GM19023 (cell line): ENCODE data around the gene PCDHB8.
"Not testable (repeated sequence)": the region's sequence is repeated elsewhere in the genome, so short reads cannot be mapped to it uniquely, and the experiment has no call there.

Source experiments
- ATAC-seq: cut with Tn5 transposase; IDR thresholded peaks from one replicate; pipeline ENCODE4 v1.9.1; 2021; ENCODE audit warnings: mild to moderate bottlenecking, moderate library complexity; ENCODE audit not compliant: unreplicated experiment

PCDHB8 gene

GRCh38 chr5:141177577-141178191 is at the start of gene PCDHB8:
Gene PCDHB8, plus strand, starts transcription at chr5:141177790. Its CDS starts 245 bp downstream, at chr5:141178035.
- ATAC-seq: not testable (repeated sequence)

GRCh38 chr5:141135030-141135717 is 42.4 kb upstream of the PCDHB8 start, which contains the start of gene PCDHB5:
Gene PCDHB5, plus strand, starts transcription at chr5:141135206. Its CDS starts 229 bp downstream, at chr5:141135435.
- no peak for ATAC-seq

DNA sequence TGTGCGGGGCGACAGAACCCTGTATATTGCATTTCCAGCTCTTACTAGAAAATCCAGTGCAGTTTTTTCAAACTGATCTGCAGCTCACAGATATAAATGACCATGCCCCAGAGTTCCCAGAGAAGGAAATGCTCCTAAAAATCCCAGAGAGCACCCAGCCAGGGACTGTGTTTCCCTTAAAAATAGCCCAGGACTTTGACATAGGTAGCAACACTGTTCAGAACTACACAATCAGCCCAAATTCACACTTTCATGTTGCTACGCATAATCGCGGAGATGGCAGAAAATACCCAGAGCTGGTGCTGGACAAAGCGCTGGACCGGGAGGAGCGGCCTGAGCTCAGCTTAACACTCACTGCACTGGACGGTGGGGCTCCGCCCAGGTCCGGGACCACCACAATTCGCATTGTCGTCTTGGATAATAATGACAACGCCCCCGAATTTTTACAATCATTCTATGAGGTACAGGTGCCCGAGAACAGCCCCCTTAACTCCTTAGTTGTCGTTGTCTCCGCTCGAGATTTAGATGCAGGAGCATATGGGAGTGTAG is 41.8 kb upstream of the PCDHB8 start:
- no peak for ATAC-seq

- ATAC-seq: not testable (repeated sequence)
Measured at GRCh38 chr5:141137346-141137745, 40.2 kb upstream of the PCDHB8 start.

DNA sequence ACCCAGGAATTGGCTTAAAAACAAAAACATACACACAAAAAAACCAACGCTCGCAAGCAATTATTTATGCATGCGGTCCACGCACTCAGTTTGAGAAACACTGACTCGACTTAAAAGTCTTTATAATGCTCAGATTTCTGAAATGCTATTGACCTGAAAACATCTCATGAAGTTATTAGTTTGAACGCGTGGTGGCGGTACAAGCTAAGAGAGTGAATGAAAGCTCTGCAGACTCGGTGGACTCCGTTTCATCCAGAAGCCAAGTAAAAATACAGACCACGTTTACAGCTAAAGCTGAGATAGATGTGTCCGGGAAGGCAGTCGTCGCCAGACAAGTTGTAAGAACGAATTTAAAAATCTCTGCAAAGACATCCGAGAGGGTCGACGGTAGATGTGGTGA is 27.8 kb upstream of the PCDHB8 start, which contains the start of gene PCDHB6:
Gene PCDHB6 (plus strand): TSS at position 246 of the 400 bp plus-strand sequence. CDS start 201 bp downstream, outside the sequence.
- ATAC-seq: no peak

- ATAC-seq: no peak
Measured at GRCh38 chr5:141150224-141150992, 27.2 kb upstream of the PCDHB8 start.

GRCh38 chr5:141150993-141151325 is 26.6 kb upstream of the PCDHB8 start:
- ATAC-seq: no peak

- ATAC-seq: not testable (repeated sequence)
Measured at GRCh38 chr5:141151632-141152031, 26.0 kb upstream of the PCDHB8 start.

DNA sequence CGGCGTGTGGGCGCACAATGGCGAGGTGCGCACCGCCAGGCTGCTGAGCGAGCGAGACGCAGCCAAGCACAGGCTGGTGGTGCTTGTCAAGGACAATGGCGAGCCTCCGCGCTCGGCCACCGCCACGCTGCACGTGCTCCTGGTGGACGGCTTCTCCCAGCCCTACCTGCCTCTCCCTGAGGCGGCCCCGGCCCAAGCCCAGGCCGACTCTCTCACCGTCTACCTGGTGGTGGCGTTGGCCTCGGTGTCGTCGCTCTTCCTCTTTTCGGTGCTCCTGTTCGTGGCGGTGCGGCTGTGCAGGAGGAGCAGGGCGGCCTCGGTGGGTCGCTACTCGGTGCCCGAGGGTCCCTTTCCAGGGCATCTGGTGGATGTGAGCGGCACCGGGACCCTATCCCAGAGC is 25.5 kb upstream of the PCDHB8 start:
- not testable (repeated sequence) for ATAC-seq

GRCh38 chr5:141155540-141156374 is 21.8 kb upstream of the PCDHB8 start:
- no peak for ATAC-seq

DNA sequence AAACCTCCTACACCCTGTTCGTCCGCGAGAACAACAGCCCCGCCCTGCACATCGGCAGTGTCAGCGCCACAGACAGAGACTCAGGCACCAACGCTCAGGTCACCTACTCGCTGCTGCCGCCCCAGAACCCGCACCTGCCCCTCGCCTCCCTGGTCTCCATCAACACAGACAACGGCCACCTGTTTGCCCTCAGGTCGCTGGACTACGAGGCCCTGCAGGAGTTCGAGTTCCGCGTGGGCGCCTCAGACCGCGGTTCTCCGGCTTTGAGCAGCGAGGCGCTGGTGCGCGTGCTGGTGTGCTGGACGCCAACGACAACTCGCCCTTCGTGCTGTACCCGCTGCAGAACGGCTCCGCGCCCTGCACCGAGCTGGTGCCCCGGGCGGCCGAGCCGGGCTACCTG is 20.2 kb upstream of the PCDHB8 start:
- not testable (repeated sequence) for ATAC-seq

DNA sequence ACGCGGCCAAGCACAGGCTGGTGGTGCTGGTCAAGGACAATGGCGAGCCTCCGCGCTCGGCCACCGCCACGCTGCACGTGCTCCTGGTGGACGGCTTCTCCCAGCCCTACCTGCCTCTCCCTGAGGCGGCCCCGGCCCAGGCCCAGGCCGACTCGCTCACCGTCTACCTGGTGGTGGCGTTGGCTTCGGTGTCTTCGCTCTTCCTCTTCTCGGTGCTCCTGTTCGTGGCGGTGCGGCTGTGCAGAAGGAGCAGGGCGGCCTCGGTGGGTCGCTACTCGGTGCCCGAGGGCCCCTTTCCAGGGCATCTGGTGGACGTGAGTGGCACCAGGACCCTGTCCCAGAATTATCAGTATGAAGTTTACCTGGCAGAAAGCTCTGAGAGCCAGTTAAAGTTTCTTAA is 19.7 kb upstream of the PCDHB8 start:
- not testable (repeated sequence) for ATAC-seq

GRCh38 chr5:141172381-141173204 is 5.0 kb upstream of the PCDHB8 start, which contains the start of gene PCDHB7:
Gene PCDHB7, plus strand, starts transcription at chr5:141172644. Its CDS starts 192 bp downstream, at chr5:141172836.
- no peak for ATAC-seq

- ATAC-seq: not testable (repeated sequence)
Measured at GRCh38 chr5:141174291-141175104, 3.1 kb upstream of the PCDHB8 start.

- no peak for ATAC-seq
Measured at GRCh38 chr5:141175933-141176332, 1.7 kb upstream of the PCDHB8 start.

DNA sequence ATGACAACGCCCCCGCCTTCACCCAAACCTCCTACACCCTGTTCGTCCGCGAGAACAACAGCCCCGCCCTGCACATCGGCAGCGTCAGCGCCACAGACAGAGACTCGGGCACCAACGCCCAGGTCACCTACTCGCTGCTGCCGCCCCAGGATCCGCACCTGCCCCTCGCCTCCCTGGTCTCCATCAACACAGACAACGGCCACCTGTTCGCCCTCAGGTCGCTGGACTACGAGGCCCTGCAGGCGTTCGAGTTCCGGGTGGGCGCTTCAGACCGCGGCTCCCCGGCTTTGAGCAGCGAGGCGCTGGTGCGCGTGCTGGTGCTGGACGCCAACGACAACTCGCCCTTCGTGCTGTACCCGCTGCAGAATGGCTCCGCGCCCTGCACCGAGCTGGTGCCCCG is 1.8 kb downstream of the PCDHB8 start:
- ATAC-seq: not testable (repeated sequence)

- not testable (repeated sequence) for ATAC-seq
Measured at GRCh38 chr5:141179876-141180275, 2.3 kb downstream of the PCDHB8 start.

- no peak for ATAC-seq
Measured at GRCh38 chr5:141180313-141180712, 2.7 kb downstream of the PCDHB8 start.

DNA sequence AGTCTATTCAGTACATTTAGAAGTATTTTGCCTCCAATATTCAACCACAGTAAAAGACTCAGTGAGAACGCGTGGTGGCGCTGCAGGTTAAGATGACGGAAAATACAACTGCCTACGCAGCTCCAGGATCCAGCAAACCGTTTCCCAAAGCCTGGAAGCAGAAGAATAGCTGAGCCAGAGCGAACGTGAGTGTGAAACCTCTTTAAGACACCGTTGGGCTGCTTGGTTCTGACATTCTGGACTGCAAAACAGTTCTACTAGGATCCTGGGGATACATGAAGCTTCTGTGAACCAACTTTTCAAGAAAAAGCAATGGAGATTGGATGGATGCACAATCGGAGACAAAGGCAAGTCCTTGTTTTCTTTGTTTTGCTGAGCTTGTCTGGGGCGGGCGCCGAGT is 4.7 kb downstream of the PCDHB8 start, which contains the start of gene PCDHB16:
Gene PCDHB16 (plus strand): TSS at position 140 of the 400 bp plus-strand sequence. CDS start 173 bp downstream, at position 313.
- no peak for ATAC-seq
